CD4-positive, alpha-beta T cell (primary cell): ENCODE results near the gene MALSU1. TPM values are rescaled to one million over a fixed set of nuclear protein-coding genes. Genes with fewer than 3 reads are reported as not detected.

Source experiments
- ATAC-seq: fragments of 200-7000 bp; cut with Tn5 transposase; one replicate; pipeline ENCODE4 v1.10.0; 2022; ENCODE audit warnings: mild to moderate bottlenecking; ENCODE audit not compliant: poor library complexity
- CTCF ChIA-PET: fragments of 350-600 bp; sonication (Branson Sonifier 250); formaldehyde crosslinking; loops from one replicate; lab custom pipeline; 2021; ENCODE audit warnings: antibody characterized with exemption, inconsistent platforms; lab: Charles Lee
- POLR2A ChIA-PET: fragments of 350-600 bp; sonication (Branson Sonifier 250); formaldehyde crosslinking; loops from one replicate; lab custom pipeline; 2021; ENCODE audit warnings: antibody characterized with exemption, inconsistent platforms; lab: Charles Lee
- DNase-seq, 14 experiments: peaks; one replicate each; pipeline ENCODE4 v3.0.0-alpha.2; 2013 to 2020; ENCODE audit warnings: mixed read lengths in 2 of 14
- H3K27ac ChIP-seq, 2 donors: one replicate each; pipeline versions ENCODE4 v1.5.1 to v1.7.0; 2013; ENCODE audit warnings: low read length in 2 of 2, low read depth in 1 of 2, mild to moderate bottlenecking in 1 of 2
- H3K27me3 ChIP-seq, 2 experiments: 1 replicate in 1 of 2; 2 replicates in 1 of 2; pipeline versions ENCODE4 v1.6.1 to v1.7.0; 2013; ENCODE audit warnings: low read length in 2 of 2, control low read depth in 1 of 2, mild to moderate bottlenecking in 1 of 2, moderate library complexity in 1 of 2; ENCODE audit not compliant: insufficient read depth in 2 of 2, control insufficient read depth in 1 of 2
- H3K36me3 ChIP-seq: one replicate; pipeline ENCODE4 v1.6.1; 2013; ENCODE audit warnings: low read length, control low read depth; ENCODE audit not compliant: insufficient read depth
- H3K4me1 ChIP-seq: one replicate; pipeline ENCODE4 v1.6.1; 2013; ENCODE audit warnings: low read length, control low read depth; ENCODE audit not compliant: insufficient read depth
- H3K4me3 ChIP-seq: one replicate; pipeline ENCODE4 v1.5.1; 2013; ENCODE audit warnings: mild to moderate bottlenecking, low read length, moderate library complexity
- H3K9me3 ChIP-seq, 2 experiments: 1 replicate in 1 of 2; 2 replicates in 1 of 2; pipeline versions ENCODE4 v1.6.1 to v1.7.0; 2013; ENCODE audit warnings: low read length in 2 of 2, mild to moderate bottlenecking in 2 of 2, control low read depth in 1 of 2, moderate library complexity in 1 of 2; ENCODE audit not compliant: control insufficient read depth in 1 of 2, insufficient read depth in 1 of 2
- H3K27ac Mint-ChIP-seq: one replicate; pipeline ENCODE4 v1.8.0; 2020; ENCODE audit warnings: mixed read lengths
- H3K27me3 Mint-ChIP-seq: one replicate; pipeline ENCODE4 v1.8.0; 2021; ENCODE audit warnings: mixed read lengths
- H3K36me3 Mint-ChIP-seq: one replicate; pipeline ENCODE4 v1.8.0; 2021; ENCODE audit warnings: low read depth, mixed read lengths
- H3K4me1 Mint-ChIP-seq: one replicate; pipeline ENCODE4 v1.8.0; 2021; ENCODE audit warnings: low read depth, mixed read lengths
- H3K4me3 Mint-ChIP-seq: one replicate; pipeline ENCODE4 v1.8.0; 2020; ENCODE audit warnings: mild to moderate bottlenecking, mixed read lengths
- H3K9me3 Mint-ChIP-seq: one replicate; pipeline ENCODE4 v1.8.0; 2020; ENCODE audit warnings: mixed read lengths
- intact Hi-C, 2 experiments: fragments of 100-400 bp; cut with DNase I in 1 of 2; cut with micrococcal nuclease in 1 of 2; formaldehyde crosslinking; loops; one replicate each; pipeline versions ENCODE4 v1.15.1 to v1.9.0; 2023 to 2025; cut with DNase I, micrococcal nuclease
- total RNA-seq, 174 experiments: library from RNA in 2 of 174; stranded (reverse) in 2 of 174; gene quantifications; one replicate each; pipeline ENCODE4 v1.2.3 and lab custom pipeline; 2021 to 2026
- TF ChIP-seq, protein P1 (sequence below): fragments of 200-600 bp; IDR thresholded peaks from one replicate; pipeline ENCODE4 v1.8.0; 2022; ENCODE audit warnings: antibody characterized with exemption, mild to moderate bottlenecking

MALSU1 gene
- total RNA-seq, 2 experiments from 2014 or later, result 50.5 to 50.9 TPM

DNA sequence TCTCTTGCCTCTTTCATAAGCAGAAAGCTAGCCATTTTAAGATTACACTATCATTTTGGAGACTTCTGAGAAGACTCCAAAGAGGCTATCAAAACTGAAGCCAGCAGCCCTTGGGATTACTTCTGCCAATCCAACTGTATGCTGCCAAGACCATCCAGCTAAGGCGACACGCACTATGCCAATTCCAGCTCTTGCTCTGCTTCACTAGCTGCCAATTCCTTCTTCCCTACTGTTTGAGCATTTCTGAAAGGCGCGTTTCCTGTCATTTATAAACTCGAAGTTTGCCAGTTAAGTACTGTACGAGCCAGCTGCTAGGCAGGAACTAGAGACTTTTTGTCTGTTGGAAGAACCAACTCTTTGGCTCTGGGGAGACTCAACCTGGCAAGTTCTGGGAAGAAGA lies 36.5 kb downstream of the MALSU1 start:
- peaks cover 9% of the 10 kb centered on the region for H3K27me3 Mint-ChIP-seq
- H3K9me3 Mint-ChIP-seq, result no peaks in the 10 kb centered on the region
- POLR2A ChIA-PET, result interaction anchor here (0.6 to 0.8 kb wide), 2 partner anchors 10 to 184 kb away, joined by 3 to 5 read pairs; no protein-coding TSS in a partner anchor
- no peaks in the 10 kb centered on the region for H3K36me3 Mint-ChIP-seq
- Histone ChIP-seq H3K4me3 (no peak overlapping the region), H3K36me3 (no peaks in the 10 kb centered on the region), H3K9me3 (no peaks in the 10 kb centered on the region), H3K4me1 (no peaks in the 10 kb centered on the region), H3K27me3 (peaks cover 0 to 4% of the 10 kb centered on the region in 2 experiments), H3K27ac (no peak overlapping the region)
- CTCF ChIA-PET, result no interaction called here
- no peaks in the 10 kb centered on the region for H3K4me1 Mint-ChIP-seq
- H3K27ac Mint-ChIP-seq, result no peak overlapping the region
- DNase-seq (no peak), ATAC-seq (no peak)
- H3K4me3 Mint-ChIP-seq, result no peak overlapping the region
- TF ChIP-seq, protein P1, sequence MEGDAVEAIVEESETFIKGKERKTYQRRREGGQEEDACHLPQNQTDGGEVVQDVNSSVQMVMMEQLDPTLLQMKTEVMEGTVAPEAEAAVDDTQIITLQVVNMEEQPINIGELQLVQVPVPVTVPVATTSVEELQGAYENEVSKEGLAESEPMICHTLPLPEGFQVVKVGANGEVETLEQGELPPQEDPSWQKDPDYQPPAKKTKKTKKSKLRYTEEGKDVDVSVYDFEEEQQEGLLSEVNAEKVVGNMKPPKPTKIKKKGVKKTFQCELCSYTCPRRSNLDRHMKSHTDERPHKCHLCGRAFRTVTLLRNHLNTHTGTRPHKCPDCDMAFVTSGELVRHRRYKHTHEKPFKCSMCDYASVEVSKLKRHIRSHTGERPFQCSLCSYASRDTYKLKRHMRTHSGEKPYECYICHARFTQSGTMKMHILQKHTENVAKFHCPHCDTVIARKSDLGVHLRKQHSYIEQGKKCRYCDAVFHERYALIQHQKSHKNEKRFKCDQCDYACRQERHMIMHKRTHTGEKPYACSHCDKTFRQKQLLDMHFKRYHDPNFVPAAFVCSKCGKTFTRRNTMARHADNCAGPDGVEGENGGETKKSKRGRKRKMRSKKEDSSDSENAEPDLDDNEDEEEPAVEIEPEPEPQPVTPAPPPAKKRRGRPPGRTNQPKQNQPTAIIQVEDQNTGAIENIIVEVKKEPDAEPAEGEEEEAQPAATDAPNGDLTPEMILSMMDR, result no peak
- intact Hi-C loops, result no loop called here

DNA sequence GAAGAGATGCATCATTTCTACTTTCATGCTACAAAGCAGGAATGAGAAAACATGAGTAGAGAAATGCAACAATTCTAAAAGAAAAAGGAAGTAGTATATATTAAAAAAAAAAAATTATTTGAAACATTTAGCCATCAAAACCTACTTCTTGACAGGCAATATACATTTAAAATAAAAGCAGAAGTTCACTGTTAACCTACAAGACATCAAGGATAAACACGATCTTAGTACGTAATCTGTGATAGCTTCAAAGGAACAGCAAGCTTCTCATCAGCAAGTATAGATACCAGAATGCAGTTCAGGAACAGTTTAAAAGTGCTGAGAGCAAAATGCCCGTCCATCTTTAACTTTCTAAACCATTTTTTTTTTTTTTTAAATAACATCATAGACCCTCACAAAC lies 36.9 kb downstream of the MALSU1 start:
- DNase-seq (no peak), ATAC-seq (peak; percentile 34)
- peaks cover 9% of the 10 kb centered on the region for H3K27me3 Mint-ChIP-seq
- POLR2A ChIA-PET, result interaction anchor here (0.6 to 0.8 kb wide), 2 partner anchors 10 to 183 kb away, joined by 3 to 5 read pairs; no protein-coding TSS in a partner anchor
- no peak overlapping the region for H3K27ac Mint-ChIP-seq
- no peaks in the 10 kb centered on the region for H3K36me3 Mint-ChIP-seq
- TF ChIP-seq, protein P1, result no peak
- Histone ChIP-seq H3K27me3 (peaks cover 0 to 4% of the 10 kb centered on the region in 2 experiments), H3K4me3 (no peak overlapping the region), H3K9me3 (no peaks in the 10 kb centered on the region), H3K27ac (no peak overlapping the region), H3K36me3 (no peaks in the 10 kb centered on the region), H3K4me1 (no peaks in the 10 kb centered on the region)
- intact Hi-C loops, result no loop called here
- CTCF ChIA-PET, result no interaction called here
- H3K4me1 Mint-ChIP-seq, result no peaks in the 10 kb centered on the region
- no peak overlapping the region for H3K4me3 Mint-ChIP-seq
- H3K9me3 Mint-ChIP-seq, result no peaks in the 10 kb centered on the region

DNA sequence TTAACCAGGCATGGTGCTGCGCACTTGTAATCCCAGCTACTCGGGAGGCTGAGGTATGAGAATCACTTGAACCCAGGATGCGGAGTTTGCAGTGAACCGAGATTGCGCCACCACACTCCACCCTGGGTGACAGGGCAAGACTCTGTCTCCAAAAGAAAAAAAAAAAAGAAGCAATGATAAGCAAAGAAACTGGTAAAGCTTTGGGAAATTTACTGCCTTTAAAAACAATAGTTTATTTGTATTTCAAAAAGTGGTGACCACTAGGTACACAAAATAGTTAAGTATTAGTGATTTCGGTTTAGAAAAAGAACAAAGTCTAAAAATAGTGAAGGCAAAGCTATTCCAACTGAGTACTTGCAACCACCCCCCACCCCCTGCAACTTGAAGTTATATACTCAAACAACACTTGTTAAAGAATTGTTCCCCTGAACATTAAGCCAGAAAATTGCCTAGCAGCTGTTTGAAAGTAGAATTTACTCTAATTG lies 37.7 kb downstream of the MALSU1 start:
- Histone ChIP-seq H3K9me3 (no peaks in the 10 kb centered on the region), H3K36me3 (no peaks in the 10 kb centered on the region), H3K4me3 (no peak overlapping the region), H3K4me1 (no peaks in the 10 kb centered on the region), H3K27me3 (peaks cover 0 to 4% of the 10 kb centered on the region in 2 experiments), H3K27ac (no peak overlapping the region)
- intact Hi-C loops, result no loop called here
- POLR2A ChIA-PET, result no interaction called here
- no peak for DNase-seq
- CTCF ChIA-PET, result no interaction called here
- H3K4me3 Mint-ChIP-seq, result no peak overlapping the region
- TF ChIP-seq, protein P1, result no peak
- H3K27me3 Mint-ChIP-seq, result peaks cover 9% of the 10 kb centered on the region
- no peaks in the 10 kb centered on the region for H3K36me3 Mint-ChIP-seq
- H3K27ac Mint-ChIP-seq, result no peak overlapping the region
- no peaks in the 10 kb centered on the region for H3K9me3 Mint-ChIP-seq
- no peaks in the 10 kb centered on the region for H3K4me1 Mint-ChIP-seq
- ATAC-seq, result no peak
